Activated CD8-positive, alpha-beta T cell treated with anti-CD3 and anti-CD28 coated beads for 36 hours (primary cell): ENCODE data around the gene SSR1. TPM values are rescaled to one million over a fixed set of nuclear protein-coding genes. Genes with fewer than 3 reads are reported as not detected.

Experiments
- ATAC-seq: fragments of 200-7000 bp; cut with Tn5 transposase; one replicate; pipeline ENCODE4 v1.10.0; 2021; ENCODE audit warnings: mild to moderate bottlenecking, moderate library complexity
- CTCF ChIA-PET: fragments of 350-600 bp; sonication (Branson Sonifier 250); formaldehyde crosslinking; loops from one replicate; lab custom pipeline; 2021; ENCODE audit warnings: antibody characterized with exemption; lab: Charles Lee
- POLR2A ChIA-PET: fragments of 350-600 bp; sonication (Branson Sonifier 250); formaldehyde crosslinking; loops from one replicate; lab custom pipeline; 2021; ENCODE audit warnings: antibody characterized with exemption; lab: Charles Lee
- DNase-seq: peaks from one replicate; pipeline ENCODE4 v3.0.0-alpha.2; 2020
- H3K27ac Mint-ChIP-seq: one replicate; pipeline ENCODE4 v1.8.0; 2021; ENCODE audit warnings: mild to moderate bottlenecking, mixed read lengths
- H3K27me3 Mint-ChIP-seq: one replicate; pipeline ENCODE4 v1.8.0; 2021; ENCODE audit warnings: mixed read lengths
- H3K36me3 Mint-ChIP-seq: one replicate; pipeline ENCODE4 v1.8.0; 2021; ENCODE audit warnings: low read depth, mixed read lengths
- H3K4me1 Mint-ChIP-seq: one replicate; pipeline ENCODE4 v1.8.0; 2021; ENCODE audit warnings: low read depth, mixed read lengths
- H3K4me3 Mint-ChIP-seq: one replicate; pipeline ENCODE4 v1.8.0; 2021; ENCODE audit warnings: mild to moderate bottlenecking, moderate library complexity, mixed read lengths
- H3K9me3 Mint-ChIP-seq: one replicate; pipeline ENCODE4 v1.8.0; 2021; ENCODE audit warnings: mixed read lengths
- intact Hi-C: fragments of 100-400 bp; cut with micrococcal nuclease; formaldehyde crosslinking; loops from one replicate; pipeline ENCODE4 v1.10.0; 2022
- total RNA-seq, 2 experiments: library from RNA; stranded (reverse); gene quantifications; one replicate each; pipeline ENCODE4 v1.2.3, GENCODE V29; 2021
- TF ChIP-seq, protein P1 (sequence below): fragments of 200-600 bp; IDR thresholded peaks from one replicate; pipeline ENCODE4 v1.8.0; 2022; ENCODE audit warnings: antibody characterized with exemption, mild to moderate bottlenecking

Gene SSR1
- total RNA-seq, 2 experiments from 2014 or later = 117 to 124 TPM

DNA sequence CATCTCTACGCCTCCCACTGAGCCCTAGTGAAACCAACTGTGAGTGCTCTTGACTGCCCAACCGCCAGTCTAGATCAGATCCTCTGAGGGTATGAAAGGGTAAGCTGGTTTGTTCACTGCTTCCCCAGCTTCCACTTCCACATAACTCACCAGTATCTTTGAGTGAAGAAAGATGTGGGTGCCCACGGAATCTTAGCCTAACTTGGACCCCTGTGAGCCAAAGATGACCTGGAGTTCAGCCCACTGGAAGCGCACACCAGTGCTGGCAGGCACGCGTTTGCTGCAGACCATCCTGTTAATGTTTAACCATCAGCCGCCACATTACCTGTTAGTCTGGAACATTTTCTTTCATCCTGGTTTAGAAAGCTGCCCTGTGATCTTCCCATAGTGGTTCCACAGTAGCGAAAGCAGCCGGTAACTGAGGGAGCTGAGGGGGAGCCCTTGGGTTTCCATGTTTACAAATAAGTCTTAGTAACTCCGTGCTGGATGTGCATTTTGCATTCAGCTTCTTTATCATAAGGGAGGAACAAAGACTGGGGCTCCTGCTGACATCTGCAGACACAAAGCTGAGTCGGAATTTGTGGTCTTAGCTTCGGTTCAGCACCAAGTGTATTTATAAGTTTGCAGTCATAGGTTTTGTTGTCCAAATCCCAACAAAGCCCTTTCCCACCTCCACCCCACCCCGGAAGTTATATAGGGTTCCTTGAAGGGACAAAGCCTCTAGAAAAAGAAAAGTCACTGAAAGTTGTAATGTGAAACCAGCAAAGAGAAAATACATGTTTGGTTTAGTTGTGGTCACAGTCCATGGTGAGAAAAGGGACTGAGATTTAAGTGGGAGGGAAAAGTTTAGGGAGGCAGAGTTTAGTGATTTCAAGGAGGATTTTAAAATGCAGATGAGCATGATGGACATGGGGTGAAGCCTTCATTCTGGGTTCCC lies 71.0 kb downstream of the SSR1 start:
- no peak for ATAC-seq
- CTCF ChIA-PET = interaction anchor here (0.8 to 3.6 kb wide), 13 partner anchors 8 to 565 kb away, joined by 3 to 27 read pairs (median 5); no protein-coding TSS in a partner anchor
- H3K36me3 Mint-ChIP-seq = peaks cover 12% of the 10 kb centered on the region
- intact Hi-C loops = loop anchor here (5.0 to 10.0 kb wide), 2 partner anchors 327 to 565 kb away; no protein-coding TSS in a partner anchor
- POLR2A ChIA-PET = no interaction called here
- no peak overlapping the region for H3K27ac Mint-ChIP-seq
- TF ChIP-seq, protein P1, sequence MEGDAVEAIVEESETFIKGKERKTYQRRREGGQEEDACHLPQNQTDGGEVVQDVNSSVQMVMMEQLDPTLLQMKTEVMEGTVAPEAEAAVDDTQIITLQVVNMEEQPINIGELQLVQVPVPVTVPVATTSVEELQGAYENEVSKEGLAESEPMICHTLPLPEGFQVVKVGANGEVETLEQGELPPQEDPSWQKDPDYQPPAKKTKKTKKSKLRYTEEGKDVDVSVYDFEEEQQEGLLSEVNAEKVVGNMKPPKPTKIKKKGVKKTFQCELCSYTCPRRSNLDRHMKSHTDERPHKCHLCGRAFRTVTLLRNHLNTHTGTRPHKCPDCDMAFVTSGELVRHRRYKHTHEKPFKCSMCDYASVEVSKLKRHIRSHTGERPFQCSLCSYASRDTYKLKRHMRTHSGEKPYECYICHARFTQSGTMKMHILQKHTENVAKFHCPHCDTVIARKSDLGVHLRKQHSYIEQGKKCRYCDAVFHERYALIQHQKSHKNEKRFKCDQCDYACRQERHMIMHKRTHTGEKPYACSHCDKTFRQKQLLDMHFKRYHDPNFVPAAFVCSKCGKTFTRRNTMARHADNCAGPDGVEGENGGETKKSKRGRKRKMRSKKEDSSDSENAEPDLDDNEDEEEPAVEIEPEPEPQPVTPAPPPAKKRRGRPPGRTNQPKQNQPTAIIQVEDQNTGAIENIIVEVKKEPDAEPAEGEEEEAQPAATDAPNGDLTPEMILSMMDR = no peak
- no peak for DNase-seq
- no peaks in the 10 kb centered on the region for H3K27me3 Mint-ChIP-seq
- no peak overlapping the region for H3K4me3 Mint-ChIP-seq
- H3K9me3 Mint-ChIP-seq = no peaks in the 10 kb centered on the region
- H3K4me1 Mint-ChIP-seq = peaks cover 25% of the 10 kb centered on the region

DNA sequence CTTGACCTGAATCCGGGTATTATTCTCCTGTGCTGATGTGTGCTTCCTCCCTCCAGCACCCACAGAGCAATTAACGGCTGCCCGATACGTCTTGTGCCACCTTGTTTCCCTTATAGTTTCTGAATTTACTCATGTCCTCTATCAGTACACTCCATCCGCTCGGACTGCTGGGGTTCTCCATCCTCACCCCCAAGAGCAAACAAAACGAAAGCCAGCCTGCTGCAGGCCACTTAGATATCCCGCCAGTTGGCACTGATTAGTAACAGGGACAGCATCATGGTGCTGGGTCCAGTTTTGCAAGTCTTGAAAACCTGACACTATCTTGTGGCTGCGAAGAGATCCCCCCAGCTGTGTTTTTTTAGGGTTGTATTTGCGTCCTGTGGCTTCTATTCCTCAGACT lies 71.8 kb downstream of the SSR1 start:
- intact Hi-C loops = loop anchor here (5.0 to 10.0 kb wide), 2 partner anchors 326 to 564 kb away; no protein-coding TSS in a partner anchor
- Mint-ChIP-seq H3K4me3 (no peak overlapping the region), H3K27ac (no peak overlapping the region), H3K36me3 (peaks cover 12% of the 10 kb centered on the region), H3K9me3 (no peaks in the 10 kb centered on the region), H3K27me3 (no peaks in the 10 kb centered on the region), H3K4me1 (peaks cover 28% of the 10 kb centered on the region)
- TF ChIP-seq, protein P1 = no peak
- DNase-seq = no peak
- CTCF ChIA-PET = interaction anchor here (3.4 to 3.6 kb wide), 2 partner anchors 518 to 564 kb away, joined by 24 to 27 read pairs; no protein-coding TSS in a partner anchor
- no peak for ATAC-seq
- POLR2A ChIA-PET = no interaction called here

DNA sequence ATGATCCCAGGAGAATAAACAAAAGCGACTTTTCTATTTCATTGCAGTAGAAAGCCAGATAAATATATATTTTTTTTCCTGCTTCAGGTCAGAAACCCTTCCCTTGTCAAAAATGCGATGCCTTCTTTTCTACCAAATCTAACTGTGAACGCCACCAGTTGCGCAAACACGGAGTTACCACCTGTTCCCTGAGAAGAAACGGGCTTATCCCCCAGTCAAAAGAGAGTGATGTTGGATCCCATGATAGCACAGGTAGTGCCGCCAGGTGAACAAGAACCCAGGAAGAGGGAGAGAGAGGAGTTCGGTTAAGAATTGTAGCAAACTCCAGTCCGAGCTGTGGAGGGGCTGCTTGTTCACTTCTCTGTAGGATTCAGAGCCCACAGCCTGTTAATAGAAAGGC lies 72.6 kb downstream of the SSR1 start:
- Mint-ChIP-seq H3K27me3 (no peaks in the 10 kb centered on the region), H3K9me3 (no peaks in the 10 kb centered on the region), H3K27ac (no peak overlapping the region), H3K36me3 (peaks cover 9% of the 10 kb centered on the region), H3K4me3 (no peak overlapping the region), H3K4me1 (peaks cover 35% of the 10 kb centered on the region)
- no peak for DNase-seq
- TF ChIP-seq, protein P1 = no peak
- ATAC-seq = no peak
- POLR2A ChIA-PET = no interaction called here
- intact Hi-C loops = loop anchor here (5.0 to 10.0 kb wide), 2 partner anchors 326 to 563 kb away; no protein-coding TSS in a partner anchor
- CTCF ChIA-PET = interaction anchor here (3.6 kb wide), 1 partner anchor 517 kb away, joined by 16 read pairs; no protein-coding TSS in a partner anchor

DNA sequence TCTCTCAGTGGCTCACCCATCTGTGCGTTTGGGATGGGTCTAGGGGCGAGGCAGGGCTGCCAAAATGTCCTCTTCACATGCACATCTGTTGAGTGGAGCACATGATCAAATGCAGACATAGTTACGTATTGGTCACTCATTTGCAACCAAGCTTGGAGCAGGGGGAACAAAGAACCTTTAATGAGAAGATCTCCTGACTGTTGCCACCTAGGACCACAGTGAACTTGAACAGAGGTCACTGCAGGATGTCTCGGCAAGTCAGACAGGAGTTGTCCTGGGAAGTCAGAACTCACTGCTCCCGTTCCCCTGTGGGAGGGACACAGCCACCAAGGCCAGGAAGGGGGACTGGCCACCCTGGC lies 73.4 kb downstream of the SSR1 start:
- peaks cover 35% of the 10 kb centered on the region for H3K4me1 Mint-ChIP-seq
- H3K9me3 Mint-ChIP-seq = no peaks in the 10 kb centered on the region
- CTCF ChIA-PET = interaction anchor here (0.7 to 3.6 kb wide), 21 partner anchors 11 to 575 kb away, joined by 3 to 20 read pairs (median 5); no protein-coding TSS in a partner anchor
- ATAC-seq = no peak
- peak overlapping the region; percentile 23 for H3K27ac Mint-ChIP-seq
- intact Hi-C loops = no loop called here
- TF ChIP-seq, protein P1 = no peak
- no peak overlapping the region for H3K4me3 Mint-ChIP-seq
- POLR2A ChIA-PET = interaction anchor here (0.6 to 1.1 kb wide), 2 partner anchors 181 to 519 kb away, joined by 3 read pairs; no protein-coding TSS in a partner anchor
- no peaks in the 10 kb centered on the region for H3K27me3 Mint-ChIP-seq
- H3K36me3 Mint-ChIP-seq = peaks cover 9% of the 10 kb centered on the region
- DNase-seq = no peak
